ENCODE measurements around the gene TRERF1. TPM values are rescaled to one million over a fixed set of nuclear protein-coding genes. Genes with fewer than 3 reads are reported as not detected.
"Not testable (repeated sequence)": the region's sequence is repeated elsewhere in the genome, so short reads cannot be mapped to it uniquely, and the experiment has no call there.

The TRERF1 gene
- polyA plus RNA-seq, 3 donors, result 0.58 to 10.0 (median 2.0) TPM

DNA sequence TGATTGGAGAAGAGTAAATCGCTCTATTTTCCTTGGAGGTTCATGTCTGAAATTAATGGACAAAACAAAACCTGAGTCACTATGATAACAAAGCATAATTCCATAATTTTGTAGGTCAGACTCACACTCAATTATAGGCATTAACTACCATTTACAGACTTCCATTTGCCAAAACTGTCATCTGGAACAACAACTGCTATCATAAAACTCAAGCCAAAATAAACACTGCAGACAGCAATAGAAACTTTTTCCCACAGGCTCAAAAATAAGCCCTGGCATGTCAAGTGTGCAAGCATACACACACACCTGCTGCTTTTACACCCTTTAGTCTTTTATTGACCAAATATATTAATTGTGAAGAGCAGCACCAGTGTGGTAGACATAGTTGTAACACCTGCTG lies 241.2 kb downstream of the TRERF1 start:
- H3K27ac ChIP-seq (ENCODE audit: low read depth in 1 of 2, low read length in 2 of 2), result no peak overlapping the region
- no peak for TF ChIP-seq CTCF (IDR thresholded peaks at IDR 0.05)
- WGBS (ENCODE audit: insufficient coverage), result no CpG with 5 or more reads among the region's 1 CpG
- Mint-ChIP-seq H3K27me3 (ENCODE audit: low read depth in 3 of 3) (no peaks in the 10 kb centered on the region), H3K4me1 (peaks cover 4% of the 10 kb centered on the region), H3K27ac (no peak overlapping the region), H3K9me3 (no peaks in the 10 kb centered on the region), H3K36me3 (peaks cover 60 to 76% of the 10 kb centered on the region in 2 donors), H3K4me3 (no peak overlapping the region)
- no peak overlapping the region for H3K4me2 ChIP-seq (replicated peaks; ENCODE audit: extremely low read depth, low read length, poor library complexity, severe bottlenecking)
- no peaks in the 10 kb centered on the region for H4K20me1 ChIP-seq (ENCODE audit: insufficient read depth, low read length)
- no peak for DNase-seq
- H3K36me3 ChIP-seq (replicated peaks in 1 of 2; ENCODE audit: control insufficient read depth in 1 of 2, insufficient read depth in 2 of 2, low read length in 2 of 2), result peaks cover 71 to 87% of the 10 kb centered on the region in 2 donors
- no peaks in the 10 kb centered on the region for H3K27me3 ChIP-seq (ENCODE audit: control insufficient read depth in 2 of 2, insufficient read depth in 2 of 2, low read length in 2 of 2)
- H3K9me3 ChIP-seq (replicated peaks in 1 of 2; ENCODE audit: control insufficient read depth in 1 of 2, insufficient read depth in 1 of 2, low read length in 2 of 2), result no peaks in the 10 kb centered on the region
- intact Hi-C loops (cut with micrococcal nuclease), result loop anchor here in 1 of 2 donors (10.0 kb wide), 1 partner anchor 426 kb away; the partner anchor contains the start of genes PRICKLE4 and TOMM6
- H3K4me3 ChIP-seq (replicated peaks in 1 of 3; ENCODE audit: low read depth in 2 of 3, low read length in 3 of 3), result no peak overlapping the region
- no peak overlapping the region for H2AFZ ChIP-seq (ENCODE audit: insufficient read depth, low read depth, low read length, poor library complexity, severe bottlenecking)
- no peaks in the 10 kb centered on the region for H3K4me1 ChIP-seq (ENCODE audit: control insufficient read depth in 1 of 2, insufficient read depth in 2 of 2, low read length in 2 of 2)
- no peak overlapping the region for H3K9ac ChIP-seq (ENCODE audit: insufficient read depth, low read length, poor library complexity, severe bottlenecking)
- H3K79me2 ChIP-seq (ENCODE audit: insufficient read depth, low read length), result peaks cover 15% of the 10 kb centered on the region

DNA sequence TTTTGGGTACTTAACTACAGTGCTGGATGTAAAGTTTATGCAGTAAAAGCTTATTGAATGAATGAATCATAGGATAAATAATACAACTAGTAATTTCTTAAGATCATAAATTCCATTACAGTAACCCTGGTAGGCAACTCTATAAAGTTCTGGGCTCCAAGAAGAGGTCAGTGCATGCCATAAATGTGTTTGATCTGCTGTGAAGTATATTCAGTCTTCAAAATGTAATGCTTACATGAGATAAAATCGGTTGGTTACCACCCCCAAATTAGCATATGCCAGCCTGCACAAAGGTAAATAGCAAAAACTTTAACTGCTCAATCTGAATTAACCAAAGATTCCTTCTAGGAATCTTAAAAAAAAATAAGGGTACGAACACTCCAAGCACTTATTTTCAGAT lies 244.2 kb downstream of the TRERF1 start:
- H3K4me1 ChIP-seq (ENCODE audit: control insufficient read depth in 1 of 2, insufficient read depth in 2 of 2, low read length in 2 of 2); DNase-seq; H3K4me3 Mint-ChIP-seq; H3K27me3 Mint-ChIP-seq (ENCODE audit: low read depth in 3 of 3); H3K9ac ChIP-seq (ENCODE audit: insufficient read depth, low read length, poor library complexity, severe bottlenecking); H3K4me3 ChIP-seq (replicated peaks in 1 of 3; ENCODE audit: low read depth in 2 of 3, low read length in 3 of 3); H4K20me1 ChIP-seq (ENCODE audit: insufficient read depth, low read length); H3K79me2 ChIP-seq (ENCODE audit: insufficient read depth, low read length); H3K27ac ChIP-seq (ENCODE audit: low read depth in 1 of 2, low read length in 2 of 2); H2AFZ ChIP-seq (ENCODE audit: insufficient read depth, low read depth, low read length, poor library complexity, severe bottlenecking); H3K27ac Mint-ChIP-seq; H3K27me3 ChIP-seq (ENCODE audit: control insufficient read depth in 2 of 2, insufficient read depth in 2 of 2, low read length in 2 of 2); H3K9me3 Mint-ChIP-seq; H3K4me1 Mint-ChIP-seq; H3K4me2 ChIP-seq (replicated peaks; ENCODE audit: extremely low read depth, low read length, poor library complexity, severe bottlenecking); intact Hi-C loops (cut with micrococcal nuclease); H3K9me3 ChIP-seq (replicated peaks in 1 of 2; ENCODE audit: control insufficient read depth in 1 of 2, insufficient read depth in 1 of 2, low read length in 2 of 2): not testable (repeated sequence)
- H3K36me3 ChIP-seq (replicated peaks in 1 of 2; ENCODE audit: control insufficient read depth in 1 of 2, insufficient read depth in 2 of 2, low read length in 2 of 2), result peaks cover 70 to 95% of the 10 kb centered on the region in 2 donors
- peaks cover 63 to 77% of the 10 kb centered on the region in 2 donors for H3K36me3 Mint-ChIP-seq
- WGBS (ENCODE audit: insufficient coverage), result no CpG with 5 or more reads among the region's 2 CpGs
